LNCaP clone FGC (cell line): ENCODE results near the gene MUC2.

Source experiments
- DNase-seq: peaks from one replicate; pipeline ENCODE4 v3.0.0-alpha.2; 2011; ENCODE audit warnings: low read depth
- H3K4me3 ChIP-seq: 2 replicates; pipeline ENCODE4 v1.5.1; 2011; ENCODE audit warnings: mild to moderate bottlenecking, low read depth, low read length, control low read depth
- CTCF ChIP-seq: IDR thresholded peaks from 2 replicates; pipeline ENCODE4 v1.5.1; 2012; ENCODE audit warnings: mild to moderate bottlenecking; ENCODE audit not compliant: control insufficient read depth, insufficient read depth; ENCODE audit errors: extremely low read depth

The MUC2 gene

DNA sequence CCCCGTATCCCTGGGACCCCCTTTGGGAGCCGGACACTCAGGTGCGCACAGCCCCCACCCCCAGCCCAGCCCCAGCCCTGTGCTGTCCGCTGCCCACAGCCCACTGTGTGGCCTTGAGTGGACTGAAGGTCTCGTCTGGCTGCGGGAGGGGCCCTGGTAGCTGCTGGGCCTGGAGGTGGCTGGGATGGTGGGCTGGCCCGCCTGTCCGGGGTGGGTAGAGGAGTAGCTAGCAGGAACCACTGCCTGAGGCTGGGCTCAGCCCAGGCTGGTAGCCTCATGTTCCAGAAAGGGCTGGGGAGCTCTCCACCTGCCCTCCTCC, 33.6 kb upstream of the MUC2 start:
- no peak for TF ChIP-seq CTCF
- H3K4me3 ChIP-seq: no peak overlapping the region
- no peak for DNase-seq

GRCh38 chr11:1041471-1041870, 33.2 kb upstream of the MUC2 start:
- no peak for DNase-seq
- no peak overlapping the region for H3K4me3 ChIP-seq
- TF ChIP-seq CTCF: no peak

DNA sequence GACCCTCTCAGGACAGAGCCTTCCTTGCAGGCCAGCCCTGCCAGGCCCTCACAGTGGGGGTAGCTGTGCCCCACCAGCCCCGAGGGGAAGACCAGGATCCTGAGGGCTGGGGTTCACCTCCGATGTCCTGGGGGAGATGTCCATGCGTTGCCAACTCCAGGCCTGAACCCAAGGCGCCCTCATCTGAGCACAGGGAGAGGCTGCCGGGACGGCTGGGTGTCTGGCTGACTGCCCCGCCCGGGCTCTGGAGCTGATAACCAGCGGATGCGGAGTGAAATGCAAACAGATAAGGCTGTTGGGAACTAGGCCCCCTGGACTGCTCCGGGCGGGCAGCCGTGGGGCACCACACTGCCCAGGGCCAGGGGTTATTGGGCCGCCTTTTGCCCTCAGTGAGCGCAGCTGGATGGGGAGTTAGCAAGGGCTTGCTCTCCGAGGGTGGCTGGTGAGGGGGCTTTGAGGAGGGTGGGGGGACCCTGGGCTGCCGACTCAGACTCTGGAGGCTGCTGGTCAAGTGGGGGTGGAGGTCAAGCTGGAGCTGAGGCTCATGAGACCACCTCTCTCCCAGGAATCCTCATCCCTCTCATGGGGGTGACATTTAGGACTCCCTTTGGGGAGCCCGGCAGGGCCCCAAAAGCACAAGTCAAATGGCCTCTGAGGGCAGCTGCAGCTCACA, 32.6 kb upstream of the MUC2 start:
- DNase-seq: no peak
- TF ChIP-seq CTCF: no peak
- H3K4me3 ChIP-seq: no peak overlapping the region

- TF ChIP-seq CTCF: no peak
- no peak overlapping the region for H3K4me3 ChIP-seq
- DNase-seq: no peak
These were observed 31.8 kb upstream of the MUC2 start for GRCh38 chr11:1042626-1043562.

DNA sequence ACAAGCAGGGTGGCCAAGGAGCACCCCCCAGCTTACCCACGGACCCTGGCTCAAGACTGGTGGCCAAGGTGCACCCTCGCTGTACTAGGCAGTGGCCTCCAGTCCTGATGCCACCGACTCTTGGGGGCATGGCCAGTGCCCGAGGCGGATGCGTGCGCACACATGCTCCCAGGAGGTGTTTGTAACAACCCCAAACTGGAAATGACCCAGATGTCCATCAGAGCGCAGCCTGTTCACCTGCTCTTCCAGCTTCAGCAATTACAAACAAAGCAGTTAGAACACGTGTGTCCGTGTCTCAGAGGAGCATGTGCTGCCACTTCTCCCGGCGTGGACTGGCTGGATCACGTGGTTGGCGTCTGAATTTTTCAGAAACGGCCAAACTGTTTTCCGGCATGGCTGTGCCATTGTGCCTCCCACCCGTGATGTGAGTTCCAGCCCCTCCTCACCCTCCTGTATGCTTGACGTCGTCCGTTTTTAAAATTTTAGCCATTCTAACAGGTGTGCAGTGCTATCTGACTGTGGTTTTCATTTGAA, 31.0 kb upstream of the MUC2 start:
- no peak for DNase-seq
- no peak for TF ChIP-seq CTCF

GRCh38 chr11:1044160-1044559, 30.5 kb upstream of the MUC2 start:
- TF ChIP-seq CTCF: no peak
- H3K4me3 ChIP-seq: no peak overlapping the region
- no peak for DNase-seq

More for the DNA sequence above, 31.0 kb upstream of the MUC2 start:
- no peak overlapping the region for H3K4me3 ChIP-seq
